Activated naive CD8-positive, alpha-beta T cell treated with anti-CD3 and anti-CD28 coated beads, Interleukin-2, amount 50 U/mL, for 16 hours (primary cell): ENCODE results near the gene KCMF1.

Experiments
- DNase-seq: peaks from one replicate; pipeline ENCODE4 v3.0.0-alpha.2; 2020; ENCODE audit warnings: low read depth, low spot score

Gene KCMF1

GRCh38 chr2:85022232-85022631, 51.3 kb downstream of the KCMF1 start:
- no peak for DNase-seq

GRCh38 chr2:85024372-85025047, 53.5 kb downstream of the KCMF1 start:
- no peak for DNase-seq

- no peak for DNase-seq
Observed at GRCh38 chr2:85032621-85033020, 61.7 kb downstream of the KCMF1 start.

- DNase-seq = no peak
Observed at GRCh38 chr2:85033388-85033787, 62.4 kb downstream of the KCMF1 start.

GRCh38 chr2:85034158-85034557, 63.2 kb downstream of the KCMF1 start:
- no peak for DNase-seq

DNA sequence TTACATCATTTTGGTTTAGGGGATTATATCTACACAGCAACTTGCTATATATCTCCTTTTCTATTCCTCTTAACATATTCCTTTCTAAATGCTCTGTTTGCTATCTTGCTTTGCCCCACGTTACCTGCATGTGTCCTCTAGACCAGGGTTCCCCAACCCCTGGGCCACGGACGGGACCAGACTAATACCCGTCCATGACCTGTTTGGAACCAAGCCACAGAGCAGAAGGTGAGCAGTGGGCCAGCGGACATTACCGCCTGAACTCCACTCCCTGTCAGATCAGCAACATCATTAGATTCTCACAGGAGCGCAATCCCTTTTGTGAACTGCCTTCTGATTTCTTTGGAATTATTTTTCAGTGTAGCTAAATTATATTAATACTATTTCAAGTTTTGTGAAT, 66.7 kb downstream of the KCMF1 start:
- no peak for DNase-seq

DNA sequence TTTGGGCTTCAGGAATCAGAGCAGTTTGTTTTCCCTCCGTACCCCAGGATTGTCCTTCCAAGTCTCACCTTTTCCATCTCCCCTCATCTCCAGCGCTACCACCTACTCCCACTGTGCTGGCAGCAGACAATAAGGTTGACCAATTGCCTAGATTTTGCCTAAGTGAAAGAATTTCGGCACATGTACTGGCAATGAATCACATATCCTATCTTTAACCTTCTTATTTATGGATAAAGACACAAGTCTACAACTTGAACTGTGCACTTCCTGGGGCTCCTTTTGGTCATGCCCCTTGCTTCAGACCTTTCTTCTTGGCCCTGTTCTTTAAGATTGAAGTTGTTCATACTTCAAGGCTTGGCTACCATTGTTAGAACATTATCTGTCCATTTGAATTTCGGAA, 71.4 kb downstream of the KCMF1 start:
- DNase-seq = no peak

DNA sequence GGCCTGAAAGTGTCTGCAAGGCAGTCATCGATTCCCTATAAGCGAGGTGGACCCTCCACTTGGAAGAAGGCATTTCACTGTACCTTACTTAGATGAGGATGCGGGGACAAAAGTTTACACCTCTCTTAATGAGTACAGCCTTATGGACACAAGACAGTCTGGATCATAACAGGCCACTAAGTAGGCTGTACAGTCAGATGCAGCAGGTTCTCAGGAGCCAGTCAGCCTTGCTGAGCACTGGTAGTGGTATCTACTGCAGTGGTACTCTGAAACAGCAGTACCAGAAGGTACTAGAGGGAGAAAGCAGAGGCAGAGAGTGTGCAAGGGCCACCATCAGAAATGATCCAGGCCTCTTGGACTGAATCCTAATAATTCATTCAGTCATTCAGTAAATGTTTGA, 77.6 kb downstream of the KCMF1 start:
- DNase-seq = no peak

DNA sequence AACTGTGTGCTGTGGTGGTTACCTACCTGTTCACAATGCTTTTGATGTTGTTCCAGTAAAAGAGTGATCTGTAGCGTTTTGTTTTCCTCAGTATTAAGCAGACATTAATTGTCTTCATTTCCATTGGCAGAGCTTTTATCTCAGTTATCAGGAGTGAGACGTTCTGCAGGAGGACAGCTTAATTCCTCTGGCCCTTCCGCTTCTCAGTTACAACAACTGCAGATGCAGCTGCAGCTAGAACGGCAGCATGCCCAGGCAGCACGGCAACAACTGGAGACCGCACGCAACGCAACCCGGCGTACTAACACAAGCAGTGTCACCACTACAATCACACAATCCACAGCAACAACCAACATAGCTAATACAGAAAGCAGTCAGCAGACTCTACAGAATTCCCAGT, 78.3 kb downstream of the KCMF1 start:
- no peak for DNase-seq

DNA sequence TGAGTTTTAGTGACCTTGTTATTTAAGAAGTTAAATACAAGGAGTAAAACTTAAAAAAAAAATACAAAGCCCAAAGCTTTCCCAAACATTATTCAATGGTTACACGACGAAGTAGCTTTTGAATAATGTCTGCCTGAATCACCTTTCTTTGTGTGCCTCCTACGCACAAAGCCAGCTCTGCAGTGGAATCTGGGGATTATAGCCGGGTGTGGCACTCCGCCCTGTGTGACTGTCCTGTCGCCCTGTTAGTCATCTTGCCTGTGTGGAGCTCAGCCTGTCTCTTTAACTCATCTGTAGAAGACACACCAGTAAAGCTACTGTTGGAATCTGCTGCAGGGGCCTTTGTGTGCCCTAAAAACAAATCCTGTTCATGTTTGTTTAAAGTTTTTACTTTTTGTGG, 82.8 kb downstream of the KCMF1 start:
- DNase-seq = no peak

GRCh38 chr2:85057226-85057962, 86.4 kb downstream of the KCMF1 start:
- no peak for DNase-seq

- no peak for DNase-seq
Observed at GRCh38 chr2:85061896-85062295, 90.9 kb downstream of the KCMF1 start.

DNA sequence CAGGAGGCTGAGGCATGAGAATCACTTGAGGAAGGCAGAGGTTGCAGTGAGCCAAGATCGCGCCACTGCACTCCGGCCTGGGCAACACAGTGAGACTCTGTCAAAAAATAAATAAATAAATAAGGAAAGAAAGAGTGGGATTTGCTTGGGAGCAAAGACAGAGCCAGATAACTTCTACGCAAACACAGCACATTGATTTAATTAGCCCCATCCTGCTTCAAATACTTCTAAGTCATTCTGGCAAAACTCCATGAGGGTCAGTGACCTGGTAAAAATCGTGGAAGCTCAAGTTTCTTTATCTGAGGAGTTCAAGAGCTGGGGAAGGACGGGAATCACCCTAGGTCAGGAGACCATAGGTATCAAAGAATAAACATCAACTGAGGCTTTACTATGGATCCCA, 91.6 kb downstream of the KCMF1 start:
- no peak for DNase-seq

GRCh38 chr2:85063981-85064599, 93.1 kb downstream of the KCMF1 start:
- no peak for DNase-seq

DNA sequence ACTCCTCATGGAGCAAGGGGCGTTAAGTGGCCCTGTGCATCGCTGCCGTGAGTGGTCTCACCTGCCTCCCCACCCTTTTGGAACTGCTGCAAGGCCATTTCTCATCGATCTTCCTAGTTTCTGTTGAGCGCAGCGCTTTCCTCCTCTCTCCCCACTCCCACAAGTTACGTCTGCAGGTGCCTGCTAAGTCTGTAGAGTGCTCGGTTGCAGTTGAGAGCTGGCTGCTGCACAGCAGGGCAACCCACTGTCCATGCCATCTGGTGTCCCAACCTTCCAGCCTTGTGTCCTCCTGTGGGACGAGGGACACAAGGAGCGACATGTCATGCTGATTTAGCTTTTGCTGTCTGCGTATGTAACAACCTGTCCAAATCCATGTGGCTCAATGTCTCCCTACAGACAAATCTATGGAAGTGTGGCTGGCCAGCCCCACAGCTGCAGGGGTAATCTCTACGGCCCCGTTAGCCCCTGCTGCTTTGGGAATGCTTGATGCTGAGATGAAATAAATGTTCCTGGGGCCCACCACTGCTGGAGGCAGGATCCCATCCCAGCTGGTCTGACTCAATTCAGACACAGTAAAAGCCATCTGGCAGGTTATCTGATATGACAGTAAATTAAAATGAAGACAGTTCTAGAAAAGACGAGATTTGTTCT, 94.1 kb downstream of the KCMF1 start:
- no peak for DNase-seq

- DNase-seq = no peak
Observed at GRCh38 chr2:85066006-85066740, 95.2 kb downstream of the KCMF1 start.

DNA sequence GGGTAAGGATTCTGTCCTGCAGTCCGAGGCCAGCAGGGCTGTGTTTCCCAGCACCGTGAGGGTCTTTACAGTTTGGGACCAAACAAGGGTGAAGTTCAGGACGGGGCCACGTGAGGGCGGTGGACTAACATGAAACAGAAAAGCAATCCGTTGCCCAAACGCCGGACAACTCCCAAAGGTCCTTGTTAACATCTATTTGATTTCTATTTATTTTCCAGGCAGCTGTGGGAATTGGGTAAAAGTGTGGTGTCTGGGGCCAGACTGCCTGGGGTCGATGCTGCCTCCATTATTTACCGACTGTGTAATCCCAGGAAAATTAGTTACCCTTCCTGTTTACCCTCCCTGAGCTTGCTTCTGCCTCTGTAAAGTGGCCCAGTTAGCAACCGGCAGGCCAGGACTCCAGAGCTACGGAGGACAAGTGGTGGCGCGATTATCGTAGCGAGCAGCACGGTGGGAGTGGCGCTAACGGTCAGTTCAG, 96.0 kb downstream of the KCMF1 start:
- DNase-seq = peak; percentile 19

- no peak for DNase-seq
Observed at GRCh38 chr2:85071096-85071495, 100.1 kb downstream of the KCMF1 start.

- DNase-seq = no peak
Observed at GRCh38 chr2:85073033-85073432, 102.1 kb downstream of the KCMF1 start.

GRCh38 chr2:85076618-85077274, 105.8 kb downstream of the KCMF1 start:
- DNase-seq = no peak

GRCh38 chr2:85077859-85078419, 107.0 kb downstream of the KCMF1 start:
- no peak for DNase-seq
